DND-41 (cell line): Measurements from ENCODE around the gene PDE6A.

Experiments used
- ATAC-seq: fragments of 200-7000 bp; cut with Tn5 transposase; 3 replicates; pipeline ENCODE4 v1.9.1; 2021; ENCODE audit warnings: low read depth; ENCODE audit not compliant: insufficient read depth
- DNase-seq: peaks from one replicate; pipeline ENCODE4 v3.0.0-alpha.2; 2020
- H2AFZ ChIP-seq: 2 replicates; pipeline ENCODE4 v1.6.0; 2012; ENCODE audit warnings: low read depth, low read length
- H3K27ac ChIP-seq: 2 replicates; pipeline ENCODE4 v1.5.1; 2012; ENCODE audit warnings: low read length, inconsistent platforms
- H3K27me3 ChIP-seq: fragments of 200-600 bp; sonication (generic); 2 replicates; pipeline ENCODE4 v1.6.0; 2012; ENCODE audit warnings: low read length, mild to moderate bottlenecking, inconsistent platforms; ENCODE audit not compliant: insufficient read depth, poor library complexity
- H3K36me3 ChIP-seq: 2 replicates; pipeline ENCODE4 v1.5.1; 2012; ENCODE audit warnings: low read length, inconsistent platforms; ENCODE audit not compliant: insufficient read depth
- H3K4me1 ChIP-seq: 2 replicates; pipeline ENCODE4 v1.5.1; 2012; ENCODE audit warnings: mild to moderate bottlenecking, low read length; ENCODE audit not compliant: insufficient read depth
- H3K4me2 ChIP-seq: 2 replicates; pipeline ENCODE4 v1.6.0; 2012; ENCODE audit warnings: mild to moderate bottlenecking, moderate library complexity, low read length, inconsistent platforms; ENCODE audit not compliant: insufficient read depth
- H3K4me3 ChIP-seq, 2 experiments: fragments of 200-600 bp in 1 of 2; shearing (Covaris generic) in 1 of 2; 2 replicates each; pipeline ENCODE4 v1.5.1; 2012 to 2016; ENCODE audit warnings: inconsistent platforms in 2 of 2, low read length in 2 of 2, mild to moderate bottlenecking in 2 of 2, low read depth in 1 of 2, moderate library complexity in 1 of 2
- H3K79me2 ChIP-seq: 2 replicates; pipeline ENCODE4 v1.6.0; 2012; ENCODE audit warnings: low read length, inconsistent platforms; ENCODE audit not compliant: insufficient read depth
- H3K9ac ChIP-seq: 2 replicates; pipeline ENCODE4 v1.6.0; 2012; ENCODE audit warnings: low read depth, mild to moderate bottlenecking, inconsistent platforms, low read length, moderate library complexity
- H3K9me3 ChIP-seq: 2 replicates; pipeline ENCODE4 v1.5.1; 2012; ENCODE audit warnings: low read length, moderate library complexity, mild to moderate bottlenecking, inconsistent platforms; ENCODE audit not compliant: insufficient read depth, severe bottlenecking
- H4K20me1 ChIP-seq: 2 replicates; pipeline ENCODE4 v1.6.0; 2012; ENCODE audit warnings: low read length; ENCODE audit not compliant: insufficient read depth
- EZH2 ChIP-seq: IDR thresholded peaks from 3 replicates; pipeline ENCODE4 v1.6.1; 2012; ENCODE audit warnings: borderline replicate concordance, low read depth, mild to moderate bottlenecking, moderate library complexity, low read length, inconsistent platforms; ENCODE audit not compliant: severe bottlenecking
- TF ChIP-seq, protein P1 (sequence below): IDR thresholded peaks from 2 replicates; pipeline ENCODE4 v1.5.1; 2012; ENCODE audit warnings: borderline replicate concordance, low read length, moderate library complexity, mild to moderate bottlenecking; ENCODE audit not compliant: poor library complexity, severe bottlenecking; ENCODE audit errors: extremely low read depth

The PDE6A gene

GRCh38 chr5:149917073-149917676, 27.4 kb downstream of the PDE6A start:
- H3K36me3 ChIP-seq, result no peaks in the 10 kb centered on the region
- H2AFZ ChIP-seq, result no peak overlapping the region
- no peak overlapping the region for H3K9ac ChIP-seq
- no peaks in the 10 kb centered on the region for H3K79me2 ChIP-seq
- peaks cover 22% of the 10 kb centered on the region for H3K27me3 ChIP-seq
- no peaks in the 10 kb centered on the region for H3K9me3 ChIP-seq
- no peak overlapping the region for H3K4me2 ChIP-seq
- no peak for TF ChIP-seq EZH2
- TF ChIP-seq, protein P1, sequence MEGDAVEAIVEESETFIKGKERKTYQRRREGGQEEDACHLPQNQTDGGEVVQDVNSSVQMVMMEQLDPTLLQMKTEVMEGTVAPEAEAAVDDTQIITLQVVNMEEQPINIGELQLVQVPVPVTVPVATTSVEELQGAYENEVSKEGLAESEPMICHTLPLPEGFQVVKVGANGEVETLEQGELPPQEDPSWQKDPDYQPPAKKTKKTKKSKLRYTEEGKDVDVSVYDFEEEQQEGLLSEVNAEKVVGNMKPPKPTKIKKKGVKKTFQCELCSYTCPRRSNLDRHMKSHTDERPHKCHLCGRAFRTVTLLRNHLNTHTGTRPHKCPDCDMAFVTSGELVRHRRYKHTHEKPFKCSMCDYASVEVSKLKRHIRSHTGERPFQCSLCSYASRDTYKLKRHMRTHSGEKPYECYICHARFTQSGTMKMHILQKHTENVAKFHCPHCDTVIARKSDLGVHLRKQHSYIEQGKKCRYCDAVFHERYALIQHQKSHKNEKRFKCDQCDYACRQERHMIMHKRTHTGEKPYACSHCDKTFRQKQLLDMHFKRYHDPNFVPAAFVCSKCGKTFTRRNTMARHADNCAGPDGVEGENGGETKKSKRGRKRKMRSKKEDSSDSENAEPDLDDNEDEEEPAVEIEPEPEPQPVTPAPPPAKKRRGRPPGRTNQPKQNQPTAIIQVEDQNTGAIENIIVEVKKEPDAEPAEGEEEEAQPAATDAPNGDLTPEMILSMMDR, result no peak
- DNase-seq (no peak), ATAC-seq (no peak)
- no peak overlapping the region for H3K4me3 ChIP-seq
- H3K27ac ChIP-seq, result no peak overlapping the region
- no peaks in the 10 kb centered on the region for H4K20me1 ChIP-seq
- H3K4me1 ChIP-seq, result no peaks in the 10 kb centered on the region

DNA sequence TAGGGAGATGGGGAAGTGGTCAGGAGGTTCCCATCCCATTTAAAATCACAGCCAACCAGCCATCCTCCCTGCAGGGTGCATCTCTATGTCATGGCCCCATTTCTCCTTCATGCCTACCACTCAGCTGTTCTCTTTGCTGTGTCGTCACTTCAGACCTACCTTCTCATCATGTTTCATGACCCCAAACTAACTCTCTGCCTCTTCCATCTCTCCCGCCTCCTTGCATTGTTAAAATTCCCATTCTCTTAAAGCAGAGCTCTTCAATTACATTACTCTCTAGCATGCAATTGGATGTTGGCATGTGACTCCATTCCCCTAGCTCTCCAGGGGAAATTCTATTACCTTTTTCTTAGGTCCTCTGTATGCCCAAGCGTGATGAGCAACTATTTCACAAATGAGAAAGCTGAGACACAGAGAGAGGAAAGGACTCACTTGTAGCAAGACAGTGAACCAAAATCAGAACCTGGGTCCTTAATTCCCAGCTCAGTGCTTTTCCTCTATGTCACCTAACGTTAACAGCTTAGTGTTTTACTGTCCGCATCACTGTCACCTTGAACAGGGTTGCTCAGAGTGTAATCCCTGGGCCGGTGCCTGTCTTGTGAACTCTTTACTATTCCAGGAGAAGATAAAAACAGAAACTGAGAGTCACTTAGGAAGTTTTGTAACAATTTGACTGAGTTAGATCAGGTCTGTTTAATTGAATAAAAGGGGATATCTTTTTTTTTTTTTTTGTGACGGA, 28.1 kb downstream of the PDE6A start:
- Histone ChIP-seq H3K4me1 (no peaks in the 10 kb centered on the region), H3K27me3 (peaks cover 22% of the 10 kb centered on the region), H3K36me3 (no peaks in the 10 kb centered on the region), H3K4me3 (no peak overlapping the region), H3K27ac (no peak overlapping the region), H3K79me2 (no peaks in the 10 kb centered on the region), H3K4me2 (no peak overlapping the region), H3K9ac (no peak overlapping the region), H4K20me1 (no peaks in the 10 kb centered on the region), H3K9me3 (no peaks in the 10 kb centered on the region), H2AFZ (no peak overlapping the region)
- ATAC-seq (no peak), DNase-seq (no peak)
- TF ChIP-seq EZH2, result no peak
- TF ChIP-seq, protein P1, result no peak

GRCh38 chr5:149915392-149916260, 29.0 kb downstream of the PDE6A start:
- Histone ChIP-seq H3K4me2 (no peak overlapping the region), H3K4me3 (no peak overlapping the region), H2AFZ (no peak overlapping the region), H3K36me3 (no peaks in the 10 kb centered on the region), H3K27me3 (peaks cover 22% of the 10 kb centered on the region), H3K79me2 (no peaks in the 10 kb centered on the region), H3K4me1 (no peaks in the 10 kb centered on the region), H3K27ac (no peak overlapping the region), H3K9me3 (no peaks in the 10 kb centered on the region), H4K20me1 (no peaks in the 10 kb centered on the region), H3K9ac (no peak overlapping the region)
- no peak for DNase-seq
- no peak for TF ChIP-seq EZH2
- TF ChIP-seq, protein P1, result no peak
- no peak for ATAC-seq
